ENCODE results near the gene IL1RL2. TPM values are rescaled to one million over a fixed set of nuclear protein-coding genes. Genes with fewer than 3 reads are reported as not detected.
A peak's percentile ranks its signal among the peaks of the same experiment; 100 is the strongest.

Gene IL1RL2
- total RNA-seq, 4 donors from 2014 or later: 2.2 to 6.2 (median 3.7) TPM

DNA sequence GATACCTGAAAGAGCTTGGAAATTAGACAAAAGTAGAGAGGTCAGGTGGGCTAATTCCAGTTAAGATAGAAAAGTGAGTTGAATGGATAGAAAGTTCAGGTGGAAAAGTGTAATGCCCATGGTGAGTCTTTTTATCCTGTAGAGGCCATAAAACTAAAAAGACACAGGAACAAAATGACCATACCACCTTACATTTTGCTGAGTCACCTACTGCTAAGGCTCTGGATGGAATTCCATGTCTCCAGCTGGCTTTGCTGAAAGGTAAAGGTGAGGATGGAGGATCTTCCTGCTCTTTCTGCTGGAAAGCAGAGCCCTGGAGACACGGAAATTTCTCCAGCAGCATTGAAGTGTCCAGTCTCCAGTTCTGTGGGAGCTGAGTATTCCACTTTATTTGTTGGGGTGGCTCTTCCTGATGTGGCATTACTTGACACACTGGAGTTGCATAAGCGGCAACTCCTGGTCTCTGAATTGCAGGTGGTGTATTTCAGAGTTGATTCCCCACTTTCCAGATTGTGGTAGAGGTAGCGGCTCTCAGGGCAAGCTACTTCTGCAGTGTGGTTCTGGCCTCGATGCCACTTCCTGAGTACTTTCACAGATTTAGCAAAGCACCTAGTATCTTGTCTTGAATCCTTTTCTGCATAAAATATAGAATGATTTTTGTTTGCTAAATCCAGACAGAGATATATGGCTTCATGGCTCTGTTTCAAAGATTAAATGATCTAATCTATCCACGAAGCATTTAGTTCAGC, 10.7 kb downstream of the IL1RL2 start:
- no peak for TF ChIP-seq POLR2A (IDR thresholded peaks at IDR 0.05)
- TF ChIP-seq, protein P1, sequence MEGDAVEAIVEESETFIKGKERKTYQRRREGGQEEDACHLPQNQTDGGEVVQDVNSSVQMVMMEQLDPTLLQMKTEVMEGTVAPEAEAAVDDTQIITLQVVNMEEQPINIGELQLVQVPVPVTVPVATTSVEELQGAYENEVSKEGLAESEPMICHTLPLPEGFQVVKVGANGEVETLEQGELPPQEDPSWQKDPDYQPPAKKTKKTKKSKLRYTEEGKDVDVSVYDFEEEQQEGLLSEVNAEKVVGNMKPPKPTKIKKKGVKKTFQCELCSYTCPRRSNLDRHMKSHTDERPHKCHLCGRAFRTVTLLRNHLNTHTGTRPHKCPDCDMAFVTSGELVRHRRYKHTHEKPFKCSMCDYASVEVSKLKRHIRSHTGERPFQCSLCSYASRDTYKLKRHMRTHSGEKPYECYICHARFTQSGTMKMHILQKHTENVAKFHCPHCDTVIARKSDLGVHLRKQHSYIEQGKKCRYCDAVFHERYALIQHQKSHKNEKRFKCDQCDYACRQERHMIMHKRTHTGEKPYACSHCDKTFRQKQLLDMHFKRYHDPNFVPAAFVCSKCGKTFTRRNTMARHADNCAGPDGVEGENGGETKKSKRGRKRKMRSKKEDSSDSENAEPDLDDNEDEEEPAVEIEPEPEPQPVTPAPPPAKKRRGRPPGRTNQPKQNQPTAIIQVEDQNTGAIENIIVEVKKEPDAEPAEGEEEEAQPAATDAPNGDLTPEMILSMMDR (IDR thresholded peaks at IDR 0.05): no peak
- DNase-seq: no peak
- H3K9me3 ChIP-seq: no peaks in the 10 kb centered on the region
- no peaks in the 10 kb centered on the region for H3K36me3 ChIP-seq
- intact Hi-C loops (cut with DNase I): no loop called here
- no peak overlapping the region for H3K4me3 ChIP-seq (replicated peaks in 1 of 3)
- WGBS, 2 donors: 84 to 86% methylated on average over 5 of the region's 5 CpGs
- no peaks in the 10 kb centered on the region for H3K27me3 ChIP-seq
- H3K27ac ChIP-seq: no peak overlapping the region
- H3K4me1 ChIP-seq: no peaks in the 10 kb centered on the region

DNA sequence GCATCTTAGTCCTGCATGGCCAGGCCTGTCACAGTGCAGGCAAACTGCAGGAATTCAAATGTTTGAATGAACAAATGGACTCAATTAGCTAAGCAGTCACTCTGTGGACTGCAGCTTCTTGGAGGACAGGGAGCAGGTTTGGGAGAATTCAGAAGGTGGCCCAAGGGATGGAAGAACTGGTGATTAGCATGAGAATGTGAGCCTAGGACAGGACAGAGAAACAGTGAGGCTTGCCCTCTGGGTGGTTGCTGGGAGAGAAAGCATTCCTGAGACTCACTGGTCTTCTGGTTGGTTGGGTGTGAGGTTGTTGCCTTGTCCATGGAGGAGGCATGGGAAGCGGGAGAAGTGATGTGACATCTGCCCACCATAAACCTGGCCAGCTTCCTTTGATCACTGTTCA, 13.7 kb downstream of the IL1RL2 start:
- intact Hi-C loops (cut with DNase I): no loop called here
- Histone ChIP-seq H3K27me3 (no peaks in the 10 kb centered on the region), H3K36me3 (no peaks in the 10 kb centered on the region), H3K9me3 (no peaks in the 10 kb centered on the region), H3K27ac (no peak overlapping the region), H3K4me3 (replicated peaks in 1 of 3) (no peak overlapping the region), H3K4me1 (no peaks in the 10 kb centered on the region)
- DNase-seq: no peak
- 94 to 95% methylated on average over 1 of the region's 1 CpG for WGBS, 2 donors
- TF ChIP-seq, protein P1 (IDR thresholded peaks at IDR 0.05): no peak
- no peak for TF ChIP-seq POLR2A (IDR thresholded peaks at IDR 0.05)

DNA sequence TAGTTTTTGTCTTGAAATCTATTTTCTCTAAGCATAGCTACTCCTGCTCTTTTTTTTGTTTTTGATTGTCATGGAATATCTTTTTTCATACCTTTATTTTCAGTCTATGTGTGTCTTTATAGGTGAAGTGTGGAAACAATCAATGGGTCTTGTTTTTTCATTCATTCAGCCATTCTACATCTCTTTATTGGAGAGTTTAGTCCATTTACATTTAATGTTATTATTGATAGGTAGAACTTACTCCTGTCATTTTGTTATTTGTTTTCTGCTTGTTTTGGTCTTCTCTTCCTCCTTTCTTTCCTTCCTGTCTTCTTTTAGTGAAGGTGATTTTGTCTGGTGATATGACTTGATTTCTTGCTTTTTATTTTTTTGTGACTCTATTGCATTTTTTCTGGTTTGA, 17.8 kb downstream of the IL1RL2 start:
- no peak for DNase-seq
- no peak for TF ChIP-seq POLR2A (IDR thresholded peaks at IDR 0.05)
- TF ChIP-seq, protein P1 (IDR thresholded peaks at IDR 0.05): no peak
- Histone ChIP-seq H3K27me3 (no peaks in the 10 kb centered on the region), H3K27ac (no peak overlapping the region), H3K36me3 (no peaks in the 10 kb centered on the region), H3K9me3 (no peaks in the 10 kb centered on the region), H3K4me3 (replicated peaks in 1 of 3) (no peak overlapping the region), H3K4me1 (peaks cover 3 to 14% of the 10 kb centered on the region in 2 donors)
- intact Hi-C loops (cut with DNase I): no loop called here

DNA sequence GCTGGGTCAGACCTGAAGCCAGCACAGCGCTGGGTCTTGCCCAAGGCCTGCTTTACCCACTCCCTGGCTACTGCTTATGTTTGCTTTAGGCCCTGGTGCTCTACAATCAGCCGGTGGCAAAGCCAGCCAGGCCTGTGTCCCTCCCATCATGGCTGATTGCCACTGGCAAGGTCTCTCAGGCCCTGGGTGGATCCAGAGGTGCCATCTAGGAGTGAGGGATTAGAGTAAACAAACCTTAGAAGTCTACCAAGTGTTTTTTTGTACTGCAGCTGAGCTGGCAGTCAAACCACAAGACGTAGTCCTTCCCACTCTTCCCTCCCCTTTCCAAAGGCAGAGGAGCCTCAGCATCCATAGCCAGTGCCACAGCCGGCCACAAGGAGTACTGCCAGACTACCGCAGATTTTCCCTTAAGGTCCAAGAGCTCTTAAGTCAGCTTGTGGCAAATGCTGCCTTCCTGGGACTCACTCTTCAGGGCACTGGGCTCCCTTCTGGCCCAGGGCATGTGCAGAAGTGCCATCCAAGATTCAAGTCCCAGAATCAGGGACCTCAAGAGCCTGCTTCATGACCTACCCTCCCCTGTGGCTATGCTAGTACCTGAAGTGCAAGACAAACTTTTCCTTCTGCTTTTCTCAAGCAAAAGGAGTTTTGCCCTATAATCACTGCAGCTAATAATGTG, 20.0 kb downstream of the IL1RL2 start:
- no peaks in the 10 kb centered on the region for H3K9me3 ChIP-seq
- peak; percentile 75 to 82 for DNase-seq
- H3K36me3 ChIP-seq: no peaks in the 10 kb centered on the region
- WGBS, 2 donors: 38 to 46% methylated on average over 3 to 5 of the region's 5 CpGs
- TF ChIP-seq, protein P1 (IDR thresholded peaks at IDR 0.05): peak in 2 of 6 experiments; percentile 10 to 27
- TF ChIP-seq POLR2A (IDR thresholded peaks at IDR 0.05): no peak
- peak overlapping the region; percentile 11 to 33 (median 26) for H3K27ac ChIP-seq
- no peak overlapping the region for H3K4me3 ChIP-seq (replicated peaks in 1 of 3)
- intact Hi-C loops (cut with DNase I): no loop called here
- H3K4me1 ChIP-seq: peaks cover 3 to 14% of the 10 kb centered on the region in 2 donors
- H3K27me3 ChIP-seq: no peaks in the 10 kb centered on the region

DNA sequence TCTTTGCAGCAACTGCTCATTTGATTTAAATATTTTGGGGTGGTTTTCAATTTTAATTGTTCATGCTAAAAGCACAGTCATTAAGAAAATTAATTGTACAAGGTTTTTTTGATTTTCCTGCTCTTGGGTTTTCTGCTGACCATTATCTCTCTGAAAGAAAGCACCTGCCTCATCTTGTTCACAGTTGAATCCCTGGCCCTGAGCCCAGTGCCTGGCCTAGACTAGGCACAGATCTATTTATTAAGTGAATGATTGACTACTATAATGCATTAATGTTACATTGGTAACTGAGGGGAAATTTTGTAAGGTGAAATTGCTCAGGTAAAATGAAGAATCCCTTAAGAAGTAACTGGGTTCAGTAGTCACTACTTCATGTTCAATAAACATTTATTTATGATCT, 22.0 kb downstream of the IL1RL2 start:
- TF ChIP-seq, protein P1 (IDR thresholded peaks at IDR 0.05): no peak
- no peak for TF ChIP-seq POLR2A (IDR thresholded peaks at IDR 0.05)
- no peaks in the 10 kb centered on the region for H3K9me3 ChIP-seq
- peaks cover 3 to 14% of the 10 kb centered on the region in 2 donors for H3K4me1 ChIP-seq
- H3K27me3 ChIP-seq: no peaks in the 10 kb centered on the region
- H3K36me3 ChIP-seq: no peaks in the 10 kb centered on the region
- H3K4me3 ChIP-seq (replicated peaks in 1 of 3): no peak overlapping the region
- no peak overlapping the region for H3K27ac ChIP-seq
- intact Hi-C loops (cut with DNase I): no loop called here
- DNase-seq: no peak

All from thyroid gland (tissue), 4 donors.